ENCODE data around the gene TOB2.

GRCh38 chr22:41397143-41397811 lies 49.3 kb downstream of the TOB2 start:
- no peak for TF ChIP-seq REST (tag by site-specific recombination; IDR thresholded peaks at IDR 0.05)
- TF ChIP-seq HIC1 (tag by site-specific recombination; IDR thresholded peaks at IDR 0.05): no peak
- no peak for TF ChIP-seq FEZF1 (tag by site-specific recombination; IDR thresholded peaks at IDR 0.05)
- TF ChIP-seq ATF2 (tag by site-specific recombination; IDR thresholded peaks at IDR 0.05; ENCODE audit: low read depth): no peak
- TF ChIP-seq CTCF (tag by site-specific recombination; IDR thresholded peaks at IDR 0.05): no peak
- no peak for TF ChIP-seq ZBTB17 (tag by site-specific recombination; IDR thresholded peaks at IDR 0.05)
- no peak for TF ChIP-seq ZNF184 (tag by site-specific recombination; IDR thresholded peaks at IDR 0.05)
- no peak for TF ChIP-seq ZNF175 (tag by site-specific recombination; IDR thresholded peaks at IDR 0.05)
